HepG2 (cell line): ENCODE results near the gene DAG1. TPM values are rescaled to one million over a fixed set of nuclear protein-coding genes. Genes with fewer than 3 reads are reported as not detected.
A peak's percentile ranks its signal among the peaks of the same experiment; 100 is the strongest.

Experiments used
- ATF7 ChIP-seq, 2 experiments: fragments of 450-650 bp in 1 of 2; sonication (generic) in 1 of 2; formaldehyde crosslinking in 1 of 2; IDR thresholded peaks; 2 replicates each; pipeline versions ENCODE4 v1.4.0 to v1.6.1; 2016 to 2020; ENCODE audit warnings: antibody characterized with exemption in 1 of 2, mild to moderate bottlenecking in 1 of 2, missing genetic modification reagents in 1 of 2
- GATAD2A ChIP-seq: IDR thresholded peaks from 2 replicates; pipeline ENCODE4 v1.6.1; 2016
- HNRNPUL1 ChIP-seq: fragments of 200-400 bp; formaldehyde crosslinking; IDR thresholded peaks from 2 replicates; pipeline ENCODE4 v1.6.1; 2017; ENCODE audit warnings: low read depth, mild to moderate bottlenecking, low read length, moderate library complexity
- ISX ChIP-seq: sonication (generic); formaldehyde crosslinking; conservative IDR thresholded peaks from 2 replicates; pipeline ENCODE4 v1.5.0; 2020; ENCODE audit warnings: missing genetic modification reagents
- NFYB ChIP-seq: sonication (generic); formaldehyde crosslinking; IDR thresholded peaks from 2 replicates; pipeline ENCODE4 v1.4.0; 2020; ENCODE audit warnings: missing genetic modification reagents
- RXRB ChIP-seq: IDR thresholded peaks from 2 replicates; pipeline ENCODE4 v1.6.1; 2016; ENCODE audit warnings: borderline replicate concordance, missing genetic modification reagents, missing compliant biosample characterization
- TP53 ChIP-seq: sonication (generic); formaldehyde crosslinking; conservative IDR thresholded peaks from 2 replicates; pipeline ENCODE4 v1.4.0; 2020; ENCODE audit warnings: missing genetic modification reagents
- ZNF10 ChIP-seq: sonication (generic); formaldehyde crosslinking; IDR thresholded peaks from 2 replicates; pipeline ENCODE4 v1.4.0; 2020; ENCODE audit warnings: mild to moderate bottlenecking, low read depth, missing genetic modification reagents, borderline replicate concordance
- ZNF207 ChIP-seq: fragments of 450-650 bp; IDR thresholded peaks from 2 replicates; pipeline ENCODE4 v1.6.1; 2016; ENCODE audit warnings: antibody characterized with exemption, borderline replicate concordance
- ZNF460 ChIP-seq: sonication (generic); formaldehyde crosslinking; IDR thresholded peaks from 2 replicates; pipeline ENCODE4 v1.5.1; 2020; ENCODE audit warnings: missing genetic modification reagents, mild to moderate bottlenecking, borderline replicate concordance
- ZNF577 ChIP-seq: sonication (generic); formaldehyde crosslinking; IDR thresholded peaks from 2 replicates; pipeline ENCODE4 v1.4.0; 2020; ENCODE audit warnings: mild to moderate bottlenecking, low read depth, missing genetic modification reagents, borderline replicate concordance
- ZNF766 ChIP-seq: sonication (generic); formaldehyde crosslinking; IDR thresholded peaks from 2 replicates; pipeline ENCODE4 v1.5.0; 2020; ENCODE audit warnings: missing genetic modification reagents, borderline replicate concordance
- polyA plus RNA-seq, 8 experiments: library from polyadenylated mRNA; depleted of rRNA in 3 of 8; stranded (reverse) in 7 of 8; unstranded in 1 of 8; fragments of >200 nt; fragmentation: Illumina TruSeq in 4 of 8; extraction: Trizol in 4 of 8; gene quantifications; 2 replicates each; pipeline versions ENCODE4 v1.2.1 to v1.2.3, GENCODE V29; 2011 to 2016; ENCODE audit warnings: low read depth in 4 of 8, missing spikeins in 1 of 8, mixed read lengths in 1 of 8; ENCODE audit not compliant: insufficient read depth in 1 of 8
- total RNA-seq, 5 experiments: library from RNA; depleted of rRNA; stranded (reverse); fragments of >200 nt; fragmentation: Illumina TruSeq; extraction: Trizol; gene quantifications; 2 replicates each; pipeline ENCODE4 v1.2.3, GENCODE V29; 2016; ENCODE audit warnings: low read depth in 1 of 5
- TF ChIP-seq, protein P1 (sequence below): IDR thresholded peaks from 2 replicates; pipeline ENCODE4 v1.6.1; 2016; ENCODE audit warnings: missing compliant biosample characterization, missing genetic modification reagents, borderline replicate concordance
- TF ChIP-seq, protein P2 (sequence below): sonication (generic); formaldehyde crosslinking; IDR thresholded peaks from 2 replicates; pipeline ENCODE4 v1.5.0; 2020; ENCODE audit warnings: mild to moderate bottlenecking, low read depth, missing genetic modification reagents, borderline replicate concordance
- TF ChIP-seq, protein P3 (sequence below): sonication (generic); formaldehyde crosslinking; IDR thresholded peaks from 2 replicates; pipeline ENCODE4 v1.8.0; 2023; ENCODE audit warnings: mild to moderate bottlenecking, missing genetic modification reagents
- TF ChIP-seq, protein P4 (sequence below): sonication (generic); formaldehyde crosslinking; IDR thresholded peaks from 2 replicates; pipeline ENCODE4 v1.5.1; 2020; ENCODE audit warnings: missing genetic modification reagents, mild to moderate bottlenecking, borderline replicate concordance
- TF ChIP-seq, protein P5 (sequence below): sonication (generic); formaldehyde crosslinking; IDR thresholded peaks from 2 replicates; pipeline ENCODE4 v1.5.0; 2020; ENCODE audit warnings: missing genetic modification reagents
- TF ChIP-seq, protein P6 (sequence below): sonication (generic); formaldehyde crosslinking; IDR thresholded peaks from 2 replicates; pipeline ENCODE4 v1.4.0; 2020; ENCODE audit warnings: missing genetic modification reagents

The DAG1 gene
- total and polyA plus RNA-seq, 2 of the 13 experiments (the other 11 are each of a cell fraction or from before 2014, with no cell fraction given) = 47.3 to 50.4 TPM

DNA sequence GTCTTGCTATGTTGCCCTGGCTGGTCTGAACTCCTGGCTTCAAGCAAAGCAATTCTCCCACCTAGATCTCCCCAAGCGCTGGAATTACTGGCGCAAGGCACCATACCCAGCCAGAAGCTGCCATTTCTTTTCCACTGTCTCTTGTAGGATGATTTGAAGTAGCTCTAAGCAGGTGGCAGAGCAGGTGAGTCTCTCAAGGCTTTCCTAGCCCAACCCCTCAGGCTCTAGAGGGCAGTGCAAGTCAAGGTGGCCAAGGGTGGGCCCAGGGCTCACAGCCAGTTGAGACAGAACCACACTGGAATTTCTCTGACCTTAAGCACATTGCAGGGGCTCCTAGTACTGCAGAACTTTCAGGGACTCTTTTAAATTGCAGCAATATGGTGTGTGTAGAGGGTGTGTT, 15.6 kb upstream of the DAG1 start (continued):
- TF ChIP-seq, protein P1, sequence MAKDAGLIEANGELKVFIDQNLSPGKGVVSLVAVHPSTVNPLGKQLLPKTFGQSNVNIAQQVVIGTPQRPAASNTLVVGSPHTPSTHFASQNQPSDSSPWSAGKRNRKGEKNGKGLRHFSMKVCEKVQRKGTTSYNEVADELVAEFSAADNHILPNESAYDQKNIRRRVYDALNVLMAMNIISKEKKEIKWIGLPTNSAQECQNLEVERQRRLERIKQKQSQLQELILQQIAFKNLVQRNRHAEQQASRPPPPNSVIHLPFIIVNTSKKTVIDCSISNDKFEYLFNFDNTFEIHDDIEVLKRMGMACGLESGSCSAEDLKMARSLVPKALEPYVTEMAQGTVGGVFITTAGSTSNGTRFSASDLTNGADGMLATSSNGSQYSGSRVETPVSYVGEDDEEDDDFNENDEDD (CRISPR knock-in tag) = no peak
- TF ChIP-seq ISX = no peak
- TF ChIP-seq NFYB (CRISPR knock-in tag) = no peak
- no peak for TF ChIP-seq ZNF207
- TF ChIP-seq, protein P2, sequence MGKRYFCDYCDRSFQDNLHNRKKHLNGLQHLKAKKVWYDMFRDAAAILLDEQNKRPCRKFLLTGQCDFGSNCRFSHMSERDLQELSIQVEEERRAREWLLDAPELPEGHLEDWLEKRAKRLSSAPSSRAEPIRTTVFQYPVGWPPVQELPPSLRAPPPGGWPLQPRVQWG (CRISPR knock-in tag) = no peak
- TF ChIP-seq, protein P3, sequence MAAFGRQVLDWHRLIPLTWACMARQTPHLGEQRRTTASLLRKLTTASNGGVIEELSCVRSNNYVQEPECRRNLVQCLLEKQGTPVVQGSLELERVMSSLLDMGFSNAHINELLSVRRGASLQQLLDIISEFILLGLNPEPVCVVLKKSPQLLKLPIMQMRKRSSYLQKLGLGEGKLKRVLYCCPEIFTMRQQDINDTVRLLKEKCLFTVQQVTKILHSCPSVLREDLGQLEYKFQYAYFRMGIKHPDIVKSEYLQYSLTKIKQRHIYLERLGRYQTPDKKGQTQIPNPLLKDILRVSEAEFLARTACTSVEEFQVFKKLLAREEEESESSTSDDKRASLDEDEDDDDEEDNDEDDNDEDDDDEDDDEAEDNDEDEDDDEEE = no peak
- TF ChIP-seq ATF7 (IDR thresholded peaks at IDR 0.05) = no peak
- no peak for TF ChIP-seq ATF7 (CRISPR knock-in tag; IDR thresholded peaks at IDR 0.05)
- TF ChIP-seq TP53 (CRISPR knock-in tag) = no peak
- TF ChIP-seq GATAD2A (CRISPR knock-in tag) = 0 out of 2 replicates have a peak, but pooled peaks have one; percentile 18
- TF ChIP-seq RXRB = peak; percentile 29; the same call in 1 of the 2 replicates
- TF ChIP-seq, protein P4, sequence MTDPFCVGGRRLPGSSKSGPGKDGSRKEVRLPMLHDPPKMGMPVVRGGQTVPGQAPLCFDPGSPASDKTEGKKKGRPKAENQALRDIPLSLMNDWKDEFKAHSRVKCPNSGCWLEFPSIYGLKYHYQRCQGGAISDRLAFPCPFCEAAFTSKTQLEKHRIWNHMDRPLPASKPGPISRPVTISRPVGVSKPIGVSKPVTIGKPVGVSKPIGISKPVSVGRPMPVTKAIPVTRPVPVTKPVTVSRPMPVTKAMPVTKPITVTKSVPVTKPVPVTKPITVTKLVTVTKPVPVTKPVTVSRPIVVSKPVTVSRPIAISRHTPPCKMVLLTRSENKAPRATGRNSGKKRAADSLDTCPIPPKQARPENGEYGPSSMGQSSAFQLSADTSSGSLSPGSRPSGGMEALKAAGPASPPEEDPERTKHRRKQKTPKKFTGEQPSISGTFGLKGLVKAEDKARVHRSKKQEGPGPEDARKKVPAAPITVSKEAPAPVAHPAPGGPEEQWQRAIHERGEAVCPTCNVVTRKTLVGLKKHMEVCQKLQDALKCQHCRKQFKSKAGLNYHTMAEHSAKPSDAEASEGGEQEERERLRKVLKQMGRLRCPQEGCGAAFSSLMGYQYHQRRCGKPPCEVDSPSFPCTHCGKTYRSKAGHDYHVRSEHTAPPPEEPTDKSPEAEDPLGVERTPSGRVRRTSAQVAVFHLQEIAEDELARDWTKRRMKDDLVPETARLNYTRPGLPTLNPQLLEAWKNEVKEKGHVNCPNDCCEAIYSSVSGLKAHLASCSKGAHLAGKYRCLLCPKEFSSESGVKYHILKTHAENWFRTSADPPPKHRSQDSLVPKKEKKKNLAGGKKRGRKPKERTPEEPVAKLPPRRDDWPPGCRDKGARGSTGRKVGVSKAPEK (CRISPR knock-in tag) = no peak
- no peak for TF ChIP-seq HNRNPUL1
- no peak for TF ChIP-seq ZNF577 (CRISPR knock-in tag)
- no peak for TF ChIP-seq ZNF10 (CRISPR knock-in tag)
- no peak for TF ChIP-seq ZNF460 (CRISPR knock-in tag)
- TF ChIP-seq, protein P5, sequence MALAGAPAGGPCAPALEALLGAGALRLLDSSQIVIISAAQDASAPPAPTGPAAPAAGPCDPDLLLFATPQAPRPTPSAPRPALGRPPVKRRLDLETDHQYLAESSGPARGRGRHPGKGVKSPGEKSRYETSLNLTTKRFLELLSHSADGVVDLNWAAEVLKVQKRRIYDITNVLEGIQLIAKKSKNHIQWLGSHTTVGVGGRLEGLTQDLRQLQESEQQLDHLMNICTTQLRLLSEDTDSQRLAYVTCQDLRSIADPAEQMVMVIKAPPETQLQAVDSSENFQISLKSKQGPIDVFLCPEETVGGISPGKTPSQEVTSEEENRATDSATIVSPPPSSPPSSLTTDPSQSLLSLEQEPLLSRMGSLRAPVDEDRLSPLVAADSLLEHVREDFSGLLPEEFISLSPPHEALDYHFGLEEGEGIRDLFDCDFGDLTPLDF (CRISPR knock-in tag) = no peak
- TF ChIP-seq, protein P6, sequence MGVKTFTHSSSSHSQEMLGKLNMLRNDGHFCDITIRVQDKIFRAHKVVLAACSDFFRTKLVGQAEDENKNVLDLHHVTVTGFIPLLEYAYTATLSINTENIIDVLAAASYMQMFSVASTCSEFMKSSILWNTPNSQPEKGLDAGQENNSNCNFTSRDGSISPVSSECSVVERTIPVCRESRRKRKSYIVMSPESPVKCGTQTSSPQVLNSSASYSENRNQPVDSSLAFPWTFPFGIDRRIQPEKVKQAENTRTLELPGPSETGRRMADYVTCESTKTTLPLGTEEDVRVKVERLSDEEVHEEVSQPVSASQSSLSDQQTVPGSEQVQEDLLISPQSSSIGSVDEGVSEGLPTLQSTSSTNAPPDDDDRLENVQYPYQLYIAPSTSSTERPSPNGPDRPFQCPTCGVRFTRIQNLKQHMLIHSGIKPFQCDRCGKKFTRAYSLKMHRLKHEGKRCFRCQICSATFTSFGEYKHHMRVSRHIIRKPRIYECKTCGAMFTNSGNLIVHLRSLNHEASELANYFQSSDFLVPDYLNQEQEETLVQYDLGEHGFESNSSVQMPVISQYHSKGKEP (CRISPR knock-in tag) = no peak
- no peak for TF ChIP-seq ZNF766 (CRISPR knock-in tag)
